GM18873 (cell line): ENCODE data around the gene FH.

Experiments used
- ATAC-seq: cut with Tn5 transposase; IDR thresholded peaks from one replicate; pipeline ENCODE4 v1.9.1; 2021; ENCODE audit warnings: mild to moderate bottlenecking, moderate library complexity, moderate number of reproducible peaks; ENCODE audit not compliant: unreplicated experiment, low FRiP score

Gene FH

DNA sequence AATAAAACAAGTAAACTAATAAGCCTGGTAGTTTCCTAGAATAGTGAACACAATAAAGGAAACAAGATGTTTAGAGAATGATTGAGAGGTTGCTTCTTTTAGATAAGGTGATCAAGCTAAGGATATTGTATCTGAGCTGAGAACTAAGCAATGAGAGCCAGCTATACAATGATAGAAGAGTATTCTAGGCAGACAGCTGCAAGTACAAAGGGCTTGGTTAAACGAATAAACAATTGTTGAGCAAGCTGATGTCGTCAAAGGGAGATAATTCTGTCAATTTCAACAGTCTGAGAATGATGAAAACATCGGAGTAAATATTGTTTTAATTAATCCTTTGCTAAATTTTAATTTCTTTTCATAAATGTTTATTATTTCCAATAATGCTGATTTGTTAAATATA lies 5.5 kb upstream of the FH start:
- ATAC-seq = no peak

DNA sequence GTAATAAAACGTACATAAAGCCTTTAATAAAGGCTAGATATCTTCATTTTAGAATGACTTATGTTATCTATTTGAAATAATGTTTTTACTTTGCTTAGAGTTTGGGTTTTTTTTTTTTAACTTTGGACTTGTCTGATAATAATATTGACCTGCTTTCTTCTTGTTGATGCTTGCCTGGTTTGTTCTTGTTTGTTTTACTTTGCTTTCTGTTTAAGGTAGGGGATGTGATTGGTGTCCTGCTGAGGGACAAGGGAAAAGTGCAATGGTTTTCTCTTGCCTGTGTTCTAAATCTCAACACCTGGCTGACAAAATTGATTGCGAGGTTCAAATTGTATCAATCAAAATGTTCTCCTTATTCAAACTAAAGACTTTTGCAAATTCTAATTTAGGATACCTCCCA lies 2.2 kb upstream of the FH start:
- no peak for ATAC-seq

DNA sequence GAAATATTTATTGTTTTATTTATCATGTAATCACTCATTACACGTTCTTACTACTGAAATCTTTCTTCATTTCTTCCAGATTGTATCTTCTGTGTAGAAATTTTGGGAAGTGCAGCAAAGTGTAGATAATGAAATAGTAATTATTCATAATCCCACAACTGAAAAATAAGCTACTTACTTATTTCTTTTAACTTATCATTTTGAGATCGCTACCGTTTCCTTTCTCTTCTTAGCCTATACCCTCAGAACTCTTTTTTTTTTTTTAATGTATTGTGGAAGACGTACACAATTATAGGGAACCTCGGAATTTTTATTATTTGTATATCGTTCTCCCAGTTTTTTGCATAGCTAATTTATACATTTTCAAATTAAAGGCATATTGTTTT lies 518 bp upstream of the FH start:
- ATAC-seq = no peak

DNA sequence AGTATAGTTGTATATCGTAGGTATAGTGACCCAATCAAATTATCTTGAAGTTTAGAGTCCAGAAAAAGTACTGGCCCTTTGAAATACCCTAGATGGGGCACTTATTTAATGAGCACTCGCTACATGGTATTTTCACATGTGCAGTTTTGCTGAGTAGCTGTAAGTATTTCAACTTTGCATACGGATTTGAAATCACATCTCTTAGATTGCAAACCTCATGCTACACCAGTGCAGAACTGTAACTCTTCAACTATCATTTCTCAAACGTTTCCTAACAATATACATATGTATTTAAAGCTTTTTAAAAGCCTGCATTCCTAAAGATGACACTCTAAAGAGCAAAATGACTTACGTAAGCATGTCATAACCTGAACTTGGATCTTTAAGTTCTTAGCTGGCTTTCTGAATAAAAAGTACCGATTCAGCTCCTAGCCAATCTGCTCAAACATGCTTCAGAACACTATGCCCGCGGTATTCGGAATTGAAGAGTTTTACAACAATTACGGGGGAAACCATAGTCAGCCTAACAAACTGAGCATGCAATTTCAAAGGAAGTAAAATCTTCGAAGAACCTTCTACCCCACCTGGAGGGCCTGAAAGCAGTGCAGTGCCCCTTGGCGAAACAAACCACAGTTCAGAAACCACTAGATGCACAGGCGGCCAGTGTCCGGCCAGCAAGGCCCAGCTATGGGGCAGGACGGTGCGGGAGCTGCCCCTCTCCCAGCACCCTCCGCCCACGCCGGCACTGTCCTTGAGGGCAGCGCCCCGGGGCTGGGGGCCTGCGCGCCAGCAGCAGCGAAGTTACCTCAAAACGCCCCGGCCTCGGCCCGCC lies 863 bp downstream of the FH start:
- peak; percentile 19 for ATAC-seq

DNA sequence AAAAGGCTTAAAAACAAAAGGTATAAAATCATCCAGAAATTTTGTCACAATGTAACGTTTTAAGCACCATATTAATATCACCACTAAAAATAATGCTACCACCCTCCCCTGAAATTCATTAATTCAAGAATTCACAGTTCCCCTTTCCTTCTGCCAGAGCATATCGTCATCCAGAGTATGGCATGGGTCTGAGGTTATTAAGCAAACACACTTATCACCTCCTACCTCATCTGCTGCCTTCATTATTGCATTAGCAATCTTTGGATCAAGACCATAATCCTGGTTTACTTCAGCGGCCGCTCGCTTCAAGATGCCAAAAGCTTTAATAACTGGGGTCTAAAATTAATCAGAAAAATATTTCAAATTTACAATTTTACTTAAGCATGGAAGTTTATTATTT lies 6.2 kb downstream of the FH start:
- no peak for ATAC-seq

DNA sequence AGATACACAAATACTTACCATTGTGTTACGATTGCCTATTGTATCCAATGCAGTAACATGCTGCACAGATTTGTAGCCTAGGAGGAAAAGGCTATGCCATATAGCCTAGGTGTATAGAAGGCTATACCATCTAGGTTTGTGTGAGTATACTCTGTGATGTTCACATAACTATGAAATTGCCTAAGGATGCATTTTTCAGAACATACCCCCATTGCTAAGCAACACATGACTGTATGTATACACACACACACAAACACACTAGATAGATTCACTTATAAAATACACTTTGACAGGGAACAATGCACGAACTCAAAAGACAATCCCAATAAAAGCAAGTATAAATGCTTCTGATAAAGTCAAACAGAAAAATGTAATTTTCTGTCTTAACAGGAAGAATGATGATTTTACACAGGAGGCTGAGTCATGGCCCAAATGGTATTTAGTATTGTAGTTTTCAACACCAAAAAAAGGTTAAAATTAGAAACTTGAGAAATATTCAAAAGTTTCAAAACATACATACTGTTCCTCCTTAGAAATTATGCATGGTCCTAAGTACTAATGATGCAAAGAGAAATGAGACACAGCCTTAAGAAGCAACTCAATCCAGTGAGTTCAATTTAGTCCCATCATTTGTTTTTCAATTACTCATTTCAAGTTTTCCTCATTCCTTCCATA lies 12.2 kb downstream of the FH start:
- ATAC-seq = no peak

DNA sequence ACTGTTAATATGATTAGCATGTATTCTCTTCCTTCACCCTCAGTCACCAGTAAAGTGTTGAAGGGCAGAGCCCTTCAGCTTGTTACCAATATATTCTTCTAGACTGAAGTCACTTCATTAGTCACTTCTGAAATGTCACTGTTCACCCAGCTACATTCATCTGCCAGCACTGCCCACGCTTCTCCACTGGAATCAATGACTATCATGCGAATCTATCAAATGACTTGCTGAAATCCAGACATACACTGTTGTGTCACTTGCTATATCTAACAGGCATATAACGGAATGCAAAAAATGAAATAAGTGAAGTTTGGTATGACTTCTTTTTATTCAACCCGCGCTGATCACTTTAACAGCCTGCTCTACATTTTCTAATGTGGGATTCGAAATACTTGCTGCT lies 16.1 kb downstream of the FH start:
- ATAC-seq = no peak

DNA sequence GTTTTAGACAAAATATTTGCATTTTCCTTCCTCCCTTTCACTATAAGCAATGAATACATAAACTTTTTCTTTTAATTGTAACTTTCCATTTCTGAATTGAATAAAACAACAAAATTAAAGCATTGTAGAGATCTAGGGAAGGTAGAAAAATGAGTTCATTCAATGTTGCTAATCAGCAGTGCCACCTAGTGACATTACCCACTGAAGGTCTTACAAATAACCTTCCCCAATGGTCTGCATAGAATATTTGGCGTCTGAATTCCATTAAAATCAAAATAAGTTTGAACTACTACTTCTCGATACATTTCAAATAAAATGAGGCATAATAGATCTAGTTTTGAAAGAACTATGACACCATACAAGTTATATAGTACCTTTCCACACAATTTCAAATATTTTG lies 19.6 kb downstream of the FH start:
- no peak for ATAC-seq

DNA sequence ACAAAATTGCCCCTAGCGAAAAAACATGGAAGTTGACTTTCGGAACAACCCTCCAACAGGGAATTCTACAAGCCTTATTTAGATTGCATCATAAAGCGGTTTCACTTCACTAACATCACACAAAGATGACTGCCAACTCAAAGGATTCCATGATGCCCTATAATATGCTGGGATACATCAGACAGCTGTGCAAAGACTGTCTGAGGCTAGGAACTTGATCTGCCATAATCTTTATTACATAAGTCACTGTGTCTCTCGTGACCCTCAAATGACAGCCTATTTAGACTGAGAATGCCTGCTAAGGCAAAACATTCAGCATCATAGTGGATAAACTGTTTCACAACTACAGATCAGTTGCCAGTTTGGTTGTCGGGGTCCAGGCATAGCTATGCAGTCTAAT lies 23.8 kb downstream of the FH start:
- ATAC-seq = no peak

DNA sequence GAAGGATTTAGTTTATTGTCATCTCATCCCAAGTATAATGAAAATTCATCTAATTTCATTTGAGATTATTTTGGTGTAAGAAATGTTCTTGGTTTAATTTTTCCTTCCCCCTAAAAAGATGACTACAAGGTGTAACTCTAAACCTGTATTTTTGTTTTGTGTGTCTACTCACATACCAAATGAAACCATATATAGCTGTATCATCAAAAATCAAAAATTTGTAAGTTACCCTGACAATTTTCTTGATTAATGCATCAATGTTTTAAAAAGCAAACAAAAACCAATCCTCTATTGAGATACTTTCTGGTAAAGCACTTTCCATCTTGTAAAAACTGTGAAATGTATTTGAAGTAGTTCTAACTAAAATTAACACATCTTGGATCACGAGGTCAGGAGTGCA lies 30.8 kb downstream of the FH start:
- no peak for ATAC-seq

DNA sequence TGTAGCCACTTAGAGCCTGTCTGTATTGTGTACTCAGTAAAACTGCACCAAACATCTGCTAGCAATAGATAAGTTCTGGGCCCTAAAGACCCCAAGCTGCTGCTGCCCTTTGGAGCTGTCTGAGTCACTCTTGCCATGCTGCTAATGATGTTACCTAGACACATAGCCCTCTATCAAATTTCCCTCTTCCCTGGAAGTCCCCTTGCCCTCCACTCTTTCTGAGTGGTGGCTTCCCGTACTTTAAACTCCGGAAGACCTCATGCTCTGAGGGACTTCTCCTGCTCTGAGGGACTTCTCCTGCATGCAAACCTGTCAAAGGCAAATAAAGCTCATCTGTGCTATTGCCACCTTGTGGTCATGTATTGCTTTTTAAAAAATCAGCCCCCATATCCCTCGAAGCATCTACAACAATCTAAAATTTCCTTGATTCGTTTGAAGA lies 34.0 kb downstream of the FH start:
- ATAC-seq = peak; percentile 69

DNA sequence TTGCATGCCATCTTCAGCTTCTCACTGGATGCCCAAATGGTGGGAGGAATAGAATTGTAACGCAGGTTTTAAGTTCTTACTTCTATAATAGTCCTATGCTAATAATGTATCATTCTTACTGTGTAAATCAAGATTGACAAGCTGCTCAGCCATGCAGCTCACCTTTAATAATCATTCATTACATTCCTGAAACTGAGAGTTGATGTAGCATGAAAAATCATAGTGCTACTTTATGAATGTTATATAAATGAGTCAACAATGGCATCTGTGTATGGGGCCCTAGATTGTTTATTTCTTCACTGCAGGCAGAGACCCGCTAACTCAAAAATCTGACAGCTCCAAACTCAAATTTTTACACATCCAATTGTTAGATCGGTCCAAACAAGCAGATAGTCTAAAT lies 34.4 kb downstream of the FH start:
- peak; percentile 71 for ATAC-seq

DNA sequence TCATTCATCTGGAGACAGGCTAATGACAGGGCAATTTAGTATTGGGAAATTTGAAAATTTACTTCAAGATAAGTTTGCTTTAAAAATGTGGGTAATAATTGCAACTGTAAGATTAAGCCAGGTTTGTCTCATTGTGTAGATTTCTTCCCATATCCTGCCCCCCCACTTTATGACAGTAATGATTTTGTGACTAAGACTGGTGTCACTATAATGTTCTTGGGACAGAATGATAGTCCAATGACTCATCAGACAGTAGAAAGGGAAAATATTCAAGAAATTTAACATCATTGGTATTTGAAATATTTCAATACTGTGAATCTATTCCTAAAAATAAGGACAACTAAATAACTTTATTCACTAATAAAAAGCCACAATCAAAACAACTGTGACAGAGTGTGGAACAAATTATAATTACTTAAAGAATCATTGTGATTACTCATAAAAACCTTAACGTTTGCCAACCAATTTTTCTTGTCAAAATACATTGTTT lies 36.7 kb downstream of the FH start:
- no peak for ATAC-seq

DNA sequence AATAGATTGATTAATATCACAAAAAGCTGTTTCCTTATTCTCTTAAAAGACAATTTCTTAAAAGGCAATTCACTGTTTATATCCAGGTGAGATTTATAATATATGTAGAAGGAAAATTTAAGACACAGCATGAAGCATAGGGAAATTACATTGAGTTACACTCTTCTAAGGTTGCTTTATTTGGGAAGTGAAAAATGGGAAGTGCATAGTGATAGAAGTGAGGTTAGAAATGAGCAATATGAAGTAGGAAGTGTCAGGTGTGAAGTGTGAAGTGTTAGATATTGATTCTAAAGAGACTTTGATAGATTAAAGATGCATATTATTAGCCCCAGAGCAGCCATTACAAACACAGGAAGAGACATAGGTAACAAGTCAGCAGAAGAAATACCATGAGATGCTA lies 40.3 kb downstream of the FH start:
- ATAC-seq = no peak

DNA sequence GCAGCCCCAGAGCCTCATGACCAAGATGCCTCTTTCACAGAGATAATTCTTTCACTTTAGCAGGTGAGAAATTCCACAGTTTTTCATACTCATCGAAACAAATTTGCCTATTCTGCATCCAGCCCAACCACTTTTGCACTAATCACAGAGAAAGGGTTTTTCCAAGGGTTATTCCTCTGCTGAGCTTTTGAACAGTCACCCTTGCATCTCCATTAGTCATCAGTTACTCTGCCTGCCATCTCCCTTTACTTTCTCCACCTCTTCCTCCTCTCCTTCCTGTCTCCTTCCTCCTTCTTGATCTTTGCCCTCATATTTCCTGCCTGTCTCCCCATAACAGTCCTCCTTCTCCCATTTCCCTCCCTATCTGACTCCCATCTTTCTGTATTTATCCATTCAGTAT lies 43.9 kb downstream of the FH start:
- ATAC-seq = no peak

DNA sequence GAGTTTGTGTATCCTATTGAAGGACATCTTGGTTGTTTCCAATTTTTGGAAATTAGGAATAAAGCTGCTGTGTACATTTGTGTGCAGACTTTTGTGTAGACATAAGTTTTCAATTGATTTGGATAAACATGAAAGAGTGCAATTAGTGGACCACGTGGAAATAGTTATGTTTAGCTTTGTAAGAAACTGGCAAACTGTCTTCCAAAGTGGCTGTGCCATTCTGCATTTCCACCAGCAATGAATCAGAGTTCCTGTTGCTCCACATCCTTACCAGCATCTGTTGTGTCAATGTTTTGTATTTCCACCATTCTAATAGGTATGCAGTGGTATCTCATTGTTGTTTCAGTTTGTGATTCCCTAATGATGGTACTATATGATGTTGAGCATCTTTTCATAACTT lies 46.5 kb downstream of the FH start:
- ATAC-seq = no peak

DNA sequence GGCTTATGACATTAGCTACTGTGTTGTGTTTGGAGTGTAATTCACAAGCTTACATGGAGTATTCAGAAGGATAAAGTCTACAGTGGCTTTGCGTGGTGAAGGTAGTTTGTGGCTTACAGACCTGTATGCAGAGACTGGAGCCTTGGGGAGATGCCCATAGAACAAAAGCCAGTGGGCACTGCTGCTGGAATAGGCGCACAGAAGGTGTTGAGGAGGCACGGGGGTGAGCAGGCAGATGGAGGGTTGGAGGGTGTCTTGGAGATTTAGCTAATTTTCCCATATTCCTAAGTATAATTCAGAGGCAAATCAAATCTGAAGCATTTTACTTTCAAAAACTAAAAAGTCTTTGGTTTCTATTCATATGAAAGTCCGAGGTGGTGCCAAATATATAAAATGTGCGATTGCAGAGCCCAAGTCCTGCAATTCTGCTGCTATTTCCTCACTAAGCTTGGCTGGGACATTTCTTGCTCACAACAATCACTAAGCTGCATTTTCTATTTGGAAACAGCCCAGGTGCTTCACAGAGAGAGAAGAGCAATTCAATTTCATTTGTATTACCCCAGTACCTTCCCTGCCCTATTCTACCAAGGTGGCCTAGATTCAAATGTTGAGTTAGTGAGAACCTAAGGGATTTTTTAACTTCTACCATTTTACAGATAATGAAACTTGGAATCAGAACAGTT lies 48.5 kb downstream of the FH start:
- no peak for ATAC-seq

DNA sequence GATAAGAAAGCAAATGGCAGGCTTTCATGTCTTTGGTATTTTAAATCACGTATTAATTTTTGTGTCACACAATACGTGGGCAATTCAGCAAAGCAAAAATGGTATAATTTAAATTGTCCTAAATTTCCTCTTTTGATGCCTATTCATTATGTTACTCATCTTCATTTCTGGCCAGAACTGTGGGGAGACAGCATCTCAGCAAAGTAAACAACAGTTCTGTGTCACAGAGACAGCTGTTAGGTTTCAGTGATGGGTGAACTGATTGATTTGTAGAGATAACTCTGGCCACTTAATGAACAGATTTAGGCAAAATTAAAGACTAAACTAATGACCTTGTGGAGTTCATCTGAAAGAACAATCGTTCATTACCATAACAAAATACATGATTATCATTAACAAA lies 49.2 kb downstream of the FH start:
- no peak for ATAC-seq

DNA sequence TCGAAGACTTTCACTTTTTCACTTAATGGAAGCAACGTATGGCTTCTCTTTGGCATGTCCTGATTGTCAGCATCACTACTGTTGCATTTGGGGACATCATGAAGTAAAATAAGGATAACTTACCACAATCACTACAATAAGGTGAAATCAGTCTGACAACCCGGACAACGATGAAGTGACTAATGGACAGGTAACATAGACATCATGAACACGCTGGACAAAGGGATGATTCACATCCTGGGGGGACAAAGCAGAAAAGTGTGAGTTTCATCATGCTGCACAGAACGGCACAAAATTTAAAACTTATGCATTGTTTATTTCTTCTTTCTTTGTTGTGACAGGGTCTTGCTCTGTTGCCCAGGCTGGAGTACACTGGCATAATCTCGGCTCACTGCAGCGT lies 53.9 kb downstream of the FH start:
- ATAC-seq = no peak

DNA sequence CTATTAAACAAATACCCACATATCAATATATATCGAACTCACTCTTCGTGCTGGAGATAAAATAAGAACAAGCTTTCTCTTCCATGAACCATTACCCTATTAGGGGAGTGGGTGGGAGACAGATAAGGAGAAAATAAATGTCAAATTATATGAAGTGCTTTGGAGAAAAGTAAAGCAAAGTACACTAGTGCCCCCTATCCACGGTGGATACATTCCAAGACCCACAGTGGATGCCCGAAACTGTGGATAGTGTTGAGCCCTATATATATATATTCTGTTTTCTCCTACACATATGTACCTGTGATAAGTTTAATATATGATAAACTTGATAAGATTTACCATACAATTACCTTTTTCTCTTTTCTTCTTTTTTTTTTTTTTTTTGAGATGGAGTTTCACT lies 54.6 kb downstream of the FH start:
- ATAC-seq = no peak

DNA sequence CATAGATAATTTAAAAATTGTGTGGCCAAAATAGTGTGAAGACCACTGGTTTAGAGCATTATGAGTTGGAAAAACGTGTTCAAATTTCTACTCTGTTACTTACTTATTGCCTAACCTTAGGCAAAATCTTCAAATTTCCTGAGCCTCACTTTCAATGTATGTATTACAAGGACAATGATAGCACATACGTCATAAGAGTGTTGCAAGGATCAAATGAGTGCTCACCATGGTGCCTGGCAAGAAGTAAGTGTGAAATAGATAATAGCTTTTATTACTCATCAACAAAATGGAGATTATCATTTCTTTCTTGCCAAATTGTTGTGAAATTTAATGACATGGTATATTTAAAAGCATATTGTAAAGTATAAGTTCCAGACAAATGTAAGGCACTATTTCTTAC lies 57.2 kb downstream of the FH start:
- no peak for ATAC-seq
